B cell (primary cell): ENCODE data around the gene GPR119. TPM values are rescaled to one million over a fixed set of nuclear protein-coding genes. Genes with fewer than 3 reads are reported as not detected.
"Not testable (repeated sequence)": the region's sequence is repeated elsewhere in the genome, so short reads cannot be mapped to it uniquely, and the experiment has no call there.

Experiments
- ATAC-seq: fragments of 200-7000 bp; cut with Tn5 transposase; one replicate; pipeline ENCODE4 v1.10.0; 2021; ENCODE audit warnings: low read depth, mild to moderate bottlenecking, moderate number of reproducible peaks, moderate library complexity
- CTCF ChIA-PET: fragments of 350-600 bp; sonication (Branson Sonifier 250); formaldehyde crosslinking; loops from one replicate; lab custom pipeline; 2021; ENCODE audit warnings: antibody characterized with exemption, inconsistent platforms; lab: Charles Lee
- POLR2A ChIA-PET: fragments of 350-600 bp; sonication (Branson Sonifier 250); formaldehyde crosslinking; loops from one replicate; lab custom pipeline; 2021; ENCODE audit warnings: antibody characterized with exemption; lab: Charles Lee
- DNase-seq: peaks from one replicate; pipeline ENCODE4 v3.0.0; 2013
- H2AFZ ChIP-seq: 2 replicates; pipeline ENCODE4 v1.6.1; 2012; ENCODE audit warnings: mild to moderate bottlenecking, low read depth, low read length; ENCODE audit not compliant: insufficient read depth, poor library complexity, severe bottlenecking
- H3K27ac ChIP-seq, 2 donors: 1 replicate in 1 of 2; 2 replicates in 1 of 2; pipeline ENCODE4 v1.5.1; 2012 to 2013; ENCODE audit warnings: low read length in 2 of 2, mild to moderate bottlenecking in 2 of 2, moderate library complexity in 1 of 2
- H3K27me3 ChIP-seq, 4 experiments: fragments of 200-600 bp in 1 of 4; sonication (generic) in 1 of 4; replicated peaks in 1 of 4; 1 replicate in 2 of 4; 2 replicates in 2 of 4; pipeline versions ENCODE4 v1.6.1 to v1.7.0; 2013 to 2016; ENCODE audit warnings: low read length in 3 of 4, mild to moderate bottlenecking in 2 of 4, mixed read lengths in 1 of 4, moderate library complexity in 1 of 4; ENCODE audit not compliant: insufficient read depth in 4 of 4, control insufficient read depth in 3 of 4; ENCODE audit errors: control extremely low read depth in 1 of 4
- H3K36me3 ChIP-seq, 2 experiments: replicated peaks in 1 of 2; 1 replicate in 1 of 2; 2 replicates in 1 of 2; pipeline versions ENCODE4 v1.6.1 to v1.7.1; 2013; ENCODE audit warnings: low read length in 1 of 2; ENCODE audit not compliant: insufficient read depth in 2 of 2, control insufficient read depth in 1 of 2; ENCODE audit errors: control extremely low read depth in 1 of 2, extremely low read depth in 1 of 2
- H3K4me1 ChIP-seq, 2 donors: fragments of 200-600 bp in 1 of 2; sonication (generic) in 1 of 2; 1 replicate in 1 of 2; 2 replicates in 1 of 2; pipeline versions ENCODE4 v1.5.1 to v1.6.1; 2013 to 2017; ENCODE audit warnings: low read length in 2 of 2; ENCODE audit not compliant: control insufficient read depth in 2 of 2, insufficient read depth in 2 of 2
- H3K4me2 ChIP-seq: replicated peaks from 2 replicates; pipeline ENCODE3; 2012; ENCODE audit warnings: mild to moderate bottlenecking, low read depth, low read length; ENCODE audit not compliant: poor library complexity, severe bottlenecking
- H3K4me3 ChIP-seq, 5 experiments: fragments of 200-600 bp in 1 of 5; sonication (generic) in 1 of 5; 1 replicate in 3 of 5; 2 replicates in 2 of 5; pipeline versions ENCODE4 v1.5.1 to v1.7.0; 2011 to 2016; ENCODE audit warnings: low read length in 4 of 5, mild to moderate bottlenecking in 4 of 5, low read depth in 2 of 5, control low read depth in 1 of 5, moderate library complexity in 1 of 5; ENCODE audit not compliant: insufficient read depth in 1 of 5; ENCODE audit errors: control extremely low read depth in 1 of 5, extremely low read depth in 1 of 5
- H3K79me2 ChIP-seq: fragments of 200-600 bp; sonication (generic); one replicate; pipeline ENCODE4 v1.6.0; 2016; ENCODE audit warnings: low read length; ENCODE audit not compliant: control insufficient read depth, insufficient read depth
- H3K9ac ChIP-seq: fragments of 200-600 bp; sonication (generic); 2 replicates; pipeline ENCODE4 v1.6.1; 2017; ENCODE audit warnings: mild to moderate bottlenecking, low read length, moderate library complexity
- H3K9me3 ChIP-seq, 3 donors: one replicate each; pipeline versions ENCODE4 v1.6.1 to v1.7.1; 2013; ENCODE audit warnings: low read length in 2 of 3; ENCODE audit not compliant: control insufficient read depth in 2 of 3, insufficient read depth in 1 of 3; ENCODE audit errors: control extremely low read depth in 1 of 3
- H4K20me1 ChIP-seq: 2 replicates; pipeline ENCODE4 v1.6.0; 2012; ENCODE audit warnings: mild to moderate bottlenecking, low read length; ENCODE audit not compliant: insufficient read depth, control insufficient read depth, poor library complexity, severe bottlenecking
- H3K27ac Mint-ChIP-seq: one replicate; pipeline ENCODE4 v1.8.0; 2021; ENCODE audit warnings: mixed read lengths
- H3K27me3 Mint-ChIP-seq: one replicate; pipeline ENCODE4 v1.8.0; 2021; ENCODE audit warnings: mixed read lengths
- H3K4me1 Mint-ChIP-seq: one replicate; pipeline ENCODE4 v1.8.0; 2021; ENCODE audit warnings: mixed read lengths
- H3K4me3 Mint-ChIP-seq: one replicate; pipeline ENCODE4 v1.8.0; 2021; ENCODE audit warnings: mixed read lengths
- H3K9me3 Mint-ChIP-seq: one replicate; pipeline ENCODE4 v1.8.0; 2022; ENCODE audit warnings: mixed read lengths; ENCODE audit not compliant: insufficient read depth
- CTCF ChIP-seq: fragments of 200-600 bp; IDR thresholded peaks from one replicate; pipeline ENCODE4 v1.8.0; 2022; ENCODE audit warnings: antibody characterized with exemption, mild to moderate bottlenecking
- EZH2 ChIP-seq: IDR thresholded peaks from 2 replicates; pipeline ENCODE4 v1.6.1; 2012; ENCODE audit warnings: borderline replicate concordance, low read depth, mild to moderate bottlenecking, moderate library complexity, low read length; ENCODE audit not compliant: insufficient read depth, poor library complexity, severe bottlenecking
- WGBS: methylation state at CpG from one replicate; pipeline ENCODE4 v1.1.5; 2013; ENCODE audit warnings: missing lambda C conversion rate; ENCODE audit not compliant: insufficient coverage; 5-methylcytosine and 5-hydroxymethylcytosine counted together
- intact Hi-C: fragments of 100-400 bp; cut with micrococcal nuclease; formaldehyde crosslinking; loops from one replicate; pipeline ENCODE4 v1.10.0; 2022
- polyA plus RNA-seq: library from polyadenylated mRNA; depleted of rRNA; stranded (reverse); fragments of >200 nt; gene quantifications from 2 replicates; pipeline ENCODE4 v1.2.3, GENCODE V29; 2012
- total RNA-seq, 2 donors: library from RNA; stranded (reverse); fragments of 120-200 nt in 1 of 2; gene quantifications; 1 replicate in 1 of 2; 2 replicates in 1 of 2; pipeline versions ENCODE4 v1.2.3 to v1.2.4, GENCODE V29; 2013 to 2022

GPR119 gene
- total and polyA plus RNA-seq, 2 donors (not counting 1 experiment from before 2014, with no cell fraction given), result not detected

GRCh38 chrX:130339408-130340222 lies 45.9 kb downstream of the GPR119 start, which contains the start of gene SLC25A14:
TSS of gene SLC25A14 (plus strand) at chrX:130339919. CDS start at chrX:130340279, 360 bp downstream.
- CTCF ChIA-PET, result no interaction called here
- Histone ChIP-seq H3K79me2 (no peaks in the 10 kb centered on the region), H3K4me3 (peak within 1 kb of the TSS; percentile 24 to 77 (median 67)), H3K27ac (peak within 1 kb of the TSS; percentile 46 to 83), H3K27me3 (no peaks in the 10 kb centered on the region), H3K36me3 (peaks cover 0 to 1% of the 10 kb centered on the region in 2 experiments), H3K4me2 (peak within 1 kb of the TSS; percentile 73), H3K9me3 (no peaks in the 10 kb centered on the region), H3K4me1 (peaks cover 4 to 7% of the 10 kb centered on the region in 2 donors), H3K9ac (peak within 1 kb of the TSS; percentile 73), H4K20me1 (no peaks in the 10 kb centered on the region), H2AFZ (peak within 1 kb of the TSS; percentile 85)
- Mint-ChIP-seq H3K4me3 (peak within 1 kb of the TSS; percentile 93), H3K27ac (peak within 1 kb of the TSS; percentile 88), H3K4me1 (peaks cover 16% of the 10 kb centered on the region), H3K9me3 (no peaks in the 10 kb centered on the region), H3K27me3 (no peaks in the 10 kb centered on the region)
- WGBS, result 2% methylated on average over 31 of the region's 55 CpGs
- POLR2A ChIA-PET, result no interaction called here
- no peak for TF ChIP-seq CTCF
- TF ChIP-seq EZH2, result no peak
- intact Hi-C loops, result loop anchor here (1.0 kb wide), 3 partner anchors 62 to 564 kb away; partner anchors contain the start of genes ENOX2, RBMX2 and ZNF280C
- ATAC-seq, result peak; percentile 82
- DNase-seq, result peak; percentile 80

- peak overlapping the region; percentile 73 for H3K9ac ChIP-seq
- H3K79me2 ChIP-seq, H3K27me3 ChIP-seq, H3K36me3 ChIP-seq, POLR2A ChIA-PET, H3K9me3 ChIP-seq, CTCF ChIA-PET, DNase-seq, ATAC-seq, H4K20me1 ChIP-seq, H3K27me3 Mint-ChIP-seq, H3K9me3 Mint-ChIP-seq, H3K27ac ChIP-seq, H3K27ac Mint-ChIP-seq, H3K4me1 ChIP-seq: not testable (repeated sequence)
- Mint-ChIP-seq H3K4me1 (peaks cover 16% of the 10 kb centered on the region), H3K4me3 (peak overlapping the region; percentile 16)
- peak overlapping the region; percentile 85 for H2AFZ ChIP-seq
- no CpG with 5 or more reads among the region's 8 CpGs for WGBS
- intact Hi-C loops, result loop anchor here (1.0 kb wide), 2 partner anchors 71 to 564 kb away; partner anchors contain the start of genes ENOX2 and ZNF280C
- H3K4me2 ChIP-seq, result peak overlapping the region; percentile 73
- peak overlapping the region in 3 of 5 experiments; percentile 55 to 71 (median 67) for H3K4me3 ChIP-seq
These were observed 46.6 kb downstream of the GPR119 start for GRCh38 chrX:130338869-130339268.
